ENCODE results near the gene CDKN2B. TPM values are rescaled to one million over a fixed set of nuclear protein-coding genes. Genes with fewer than 3 reads are reported as not detected.

Gene CDKN2B
- total RNA-seq, 3 donors from 2014 or later (not counting 1 experiment from before 2014, with no cell fraction given), result 0.16 to 0.30 TPM; not detected in 1

- no peak overlapping the region for H3K27ac Mint-ChIP-seq
- H3K36me3 Mint-ChIP-seq, result no peaks in the 10 kb centered on the region
- Histone ChIP-seq H3K27me3 (ENCODE audit: control insufficient read depth, insufficient read depth, low read length) (peaks cover 5% of the 10 kb centered on the region), H3K4me1 (ENCODE audit: control insufficient read depth, insufficient read depth, low read length) (no peaks in the 10 kb centered on the region), H3K4me3 (ENCODE audit: low read length) (no peak overlapping the region), H3K27ac (ENCODE audit: low read length) (no peak overlapping the region), H3K9me3 (ENCODE audit: control insufficient read depth, insufficient read depth, low read length) (no peaks in the 10 kb centered on the region), H3K36me3 (ENCODE audit: control insufficient read depth, insufficient read depth, low read length) (no peaks in the 10 kb centered on the region)
- H3K4me3 Mint-ChIP-seq, result no peak overlapping the region
- H3K27me3 Mint-ChIP-seq (ENCODE audit: low read depth in 2 of 2), result peaks cover 7 to 21% of the 10 kb centered on the region in 2 donors
- intact Hi-C loops (cut with micrococcal nuclease), result no loop called here
- WGBS (ENCODE audit: insufficient coverage), result 100% methylated on average over 1 of the region's 1 CpG
- DNase-seq, result no peak
- H3K4me1 Mint-ChIP-seq, result no peaks in the 10 kb centered on the region
- ATAC-seq, result no peak
- TF ChIP-seq, protein P1, sequence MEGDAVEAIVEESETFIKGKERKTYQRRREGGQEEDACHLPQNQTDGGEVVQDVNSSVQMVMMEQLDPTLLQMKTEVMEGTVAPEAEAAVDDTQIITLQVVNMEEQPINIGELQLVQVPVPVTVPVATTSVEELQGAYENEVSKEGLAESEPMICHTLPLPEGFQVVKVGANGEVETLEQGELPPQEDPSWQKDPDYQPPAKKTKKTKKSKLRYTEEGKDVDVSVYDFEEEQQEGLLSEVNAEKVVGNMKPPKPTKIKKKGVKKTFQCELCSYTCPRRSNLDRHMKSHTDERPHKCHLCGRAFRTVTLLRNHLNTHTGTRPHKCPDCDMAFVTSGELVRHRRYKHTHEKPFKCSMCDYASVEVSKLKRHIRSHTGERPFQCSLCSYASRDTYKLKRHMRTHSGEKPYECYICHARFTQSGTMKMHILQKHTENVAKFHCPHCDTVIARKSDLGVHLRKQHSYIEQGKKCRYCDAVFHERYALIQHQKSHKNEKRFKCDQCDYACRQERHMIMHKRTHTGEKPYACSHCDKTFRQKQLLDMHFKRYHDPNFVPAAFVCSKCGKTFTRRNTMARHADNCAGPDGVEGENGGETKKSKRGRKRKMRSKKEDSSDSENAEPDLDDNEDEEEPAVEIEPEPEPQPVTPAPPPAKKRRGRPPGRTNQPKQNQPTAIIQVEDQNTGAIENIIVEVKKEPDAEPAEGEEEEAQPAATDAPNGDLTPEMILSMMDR (IDR thresholded peaks at IDR 0.05), result no peak
- no peaks in the 10 kb centered on the region for H3K9me3 Mint-ChIP-seq
Measured at GRCh38 chr9:22041344-22041743, 32.2 kb upstream of the CDKN2B start.

DNA sequence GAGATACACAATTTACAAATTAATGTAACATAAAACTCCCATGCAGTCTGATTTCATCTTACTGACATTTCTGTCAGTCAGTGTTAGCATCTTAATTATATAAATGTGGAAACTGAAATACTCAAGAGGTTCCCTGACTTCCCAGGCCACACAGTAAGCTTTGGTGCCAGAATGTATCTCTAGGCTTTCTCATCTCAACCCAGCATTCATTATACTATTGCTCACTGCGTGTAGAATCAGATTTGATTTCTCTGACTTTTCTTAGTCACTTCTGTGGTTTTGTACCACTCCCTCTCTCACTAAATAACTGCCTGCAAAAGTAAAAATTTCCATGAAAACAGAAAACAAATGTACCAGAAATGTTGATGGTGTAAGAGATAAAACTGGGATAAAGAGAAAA lies 31.7 kb upstream of the CDKN2B start:
- DNase-seq (no peak), ATAC-seq (no peak)
- Mint-ChIP-seq H3K27ac (no peak overlapping the region), H3K4me3 (no peak overlapping the region), H3K27me3 (ENCODE audit: low read depth in 2 of 2) (peaks cover 7 to 21% of the 10 kb centered on the region in 2 donors), H3K36me3 (no peaks in the 10 kb centered on the region), H3K9me3 (no peaks in the 10 kb centered on the region), H3K4me1 (peaks cover 1 to 4% of the 10 kb centered on the region in 2 donors)
- Histone ChIP-seq H3K4me3 (ENCODE audit: low read length) (no peak overlapping the region), H3K27me3 (ENCODE audit: control insufficient read depth, insufficient read depth, low read length) (peaks cover 3% of the 10 kb centered on the region), H3K27ac (ENCODE audit: low read length) (no peak overlapping the region), H3K9me3 (ENCODE audit: control insufficient read depth, insufficient read depth, low read length) (no peaks in the 10 kb centered on the region), H3K4me1 (ENCODE audit: control insufficient read depth, insufficient read depth, low read length) (peaks cover under 1% of the 10 kb centered on the region), H3K36me3 (ENCODE audit: control insufficient read depth, insufficient read depth, low read length) (no peaks in the 10 kb centered on the region)
- 80% methylated on average over 1 of the region's 1 CpG for WGBS (ENCODE audit: insufficient coverage)
- TF ChIP-seq, protein P1 (IDR thresholded peaks at IDR 0.05), result no peak
- intact Hi-C loops (cut with micrococcal nuclease), result no loop called here

GRCh38 chr9:22039258-22039657 lies 30.2 kb upstream of the CDKN2B start:
- ATAC-seq (no peak), DNase-seq (no peak)
- peaks cover 3% of the 10 kb centered on the region for H3K27me3 ChIP-seq (ENCODE audit: control insufficient read depth, insufficient read depth, low read length)
- no peak overlapping the region for H3K27ac Mint-ChIP-seq
- peaks cover 6% of the 10 kb centered on the region for H3K4me1 ChIP-seq (ENCODE audit: control insufficient read depth, insufficient read depth, low read length)
- H3K9me3 Mint-ChIP-seq, result no peaks in the 10 kb centered on the region
- WGBS (ENCODE audit: insufficient coverage), result 100% methylated on average over 1 of the region's 3 CpGs
- H3K36me3 ChIP-seq (ENCODE audit: control insufficient read depth, insufficient read depth, low read length), result no peaks in the 10 kb centered on the region
- TF ChIP-seq, protein P1 (IDR thresholded peaks at IDR 0.05), result no peak
- H3K9me3 ChIP-seq (ENCODE audit: control insufficient read depth, insufficient read depth, low read length), result no peaks in the 10 kb centered on the region
- peaks cover 9 to 10% of the 10 kb centered on the region in 2 donors for H3K4me1 Mint-ChIP-seq
- no peak overlapping the region for H3K4me3 Mint-ChIP-seq
- no peaks in the 10 kb centered on the region for H3K36me3 Mint-ChIP-seq
- peaks cover 4 to 21% of the 10 kb centered on the region in 2 donors for H3K27me3 Mint-ChIP-seq (ENCODE audit: low read depth in 2 of 2)
- H3K4me3 ChIP-seq (ENCODE audit: low read length), result no peak overlapping the region
- intact Hi-C loops (cut with micrococcal nuclease), result no loop called here
- H3K27ac ChIP-seq (ENCODE audit: low read length), result no peak overlapping the region

Measured in natural killer cell (primary cell).